Measurements from ENCODE around the gene FBN1.

The FBN1 gene

DNA sequence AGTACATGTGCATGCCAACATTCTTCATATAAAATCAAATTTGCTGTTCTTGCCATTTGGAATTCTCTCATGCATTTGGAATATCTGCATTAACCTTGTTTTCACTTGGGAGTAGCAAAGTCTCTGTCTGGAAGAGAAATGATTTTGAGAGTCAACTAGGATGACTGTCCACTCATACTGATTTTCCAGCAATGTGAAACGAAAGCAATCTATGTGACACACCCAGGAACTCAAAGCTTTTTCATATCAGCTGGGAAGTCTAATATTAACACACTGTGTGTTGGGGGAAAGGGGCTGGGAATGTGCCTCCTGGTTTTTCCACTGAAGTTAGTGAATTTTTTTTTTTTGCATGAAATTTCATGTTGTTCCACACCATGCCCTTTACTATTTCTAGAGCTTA, 189.4 kb downstream of the FBN1 start:
- ATAC-seq: no peak
- no peak for TF ChIP-seq ZNF565 (CRISPR knock-in tag; conservative IDR thresholded peaks at IDR 0.05; ENCODE audit: low read depth)
- TF ChIP-seq TOX (CRISPR knock-in tag; IDR thresholded peaks at IDR 0.05; ENCODE audit: borderline replicate concordance): no peak

DNA sequence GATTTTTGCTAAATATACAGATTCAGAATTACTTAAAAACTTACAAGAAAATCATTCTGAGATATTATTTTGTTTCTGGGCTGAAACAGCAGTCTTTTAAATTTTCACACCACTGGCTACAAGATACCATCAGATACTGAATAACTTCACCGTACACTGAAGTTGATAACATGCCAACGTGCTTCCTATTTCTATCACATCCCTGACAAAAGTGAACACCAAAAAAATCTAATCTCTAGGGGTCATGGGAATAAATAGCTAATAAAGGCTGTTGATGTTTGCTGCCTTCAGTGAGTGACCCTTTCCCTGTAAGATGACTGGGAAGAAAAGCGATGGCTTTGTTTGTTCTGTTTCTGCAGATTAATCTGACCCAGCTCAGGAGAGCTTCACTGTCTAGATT, 193.8 kb downstream of the FBN1 start:
- ATAC-seq: no peak

DNA sequence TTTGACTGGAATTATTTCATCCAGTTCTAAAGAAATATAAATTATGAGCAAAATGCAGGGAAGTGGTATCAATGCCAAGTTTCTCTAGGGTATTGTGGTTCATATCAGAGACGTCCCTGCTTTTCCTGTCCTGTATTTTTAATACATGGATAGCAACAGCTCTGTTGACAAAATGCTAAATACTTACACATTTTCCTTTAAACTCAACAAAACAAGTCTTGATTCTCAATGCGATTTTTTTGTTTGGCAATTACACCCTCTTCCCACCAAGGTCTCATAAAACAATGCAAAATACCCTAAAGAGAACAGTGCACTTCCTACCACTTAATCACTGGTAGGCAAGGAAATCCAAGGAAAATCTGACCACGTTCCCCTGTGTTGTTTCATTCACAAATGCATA, 194.3 kb downstream of the FBN1 start:
- ATAC-seq: no peak
- TF ChIP-seq ZNF8 (CRISPR knock-in tag; IDR thresholded peaks at IDR 0.05) (no peak), BACH2 (CRISPR knock-in tag; IDR thresholded peaks at IDR 0.05; ENCODE audit: borderline replicate concordance) (no peak), PPARA (CRISPR knock-in tag; IDR thresholded peaks at IDR 0.05; ENCODE audit: borderline replicate concordance) (no peak), OSR1 (CRISPR knock-in tag; IDR thresholded peaks at IDR 0.05) (no peak), RARB (CRISPR knock-in tag; IDR thresholded peaks at IDR 0.05) (no peak), ARNTL (CRISPR knock-in tag; IDR thresholded peaks at IDR 0.05; ENCODE audit: borderline replicate concordance, low read depth) (no peak), ZNF70 (CRISPR knock-in tag; IDR thresholded peaks at IDR 0.05) (no peak), TCF4 (CRISPR knock-in tag; IDR thresholded peaks at IDR 0.05; ENCODE audit: borderline replicate concordance) (no peak)
- TF ChIP-seq, protein P1, sequence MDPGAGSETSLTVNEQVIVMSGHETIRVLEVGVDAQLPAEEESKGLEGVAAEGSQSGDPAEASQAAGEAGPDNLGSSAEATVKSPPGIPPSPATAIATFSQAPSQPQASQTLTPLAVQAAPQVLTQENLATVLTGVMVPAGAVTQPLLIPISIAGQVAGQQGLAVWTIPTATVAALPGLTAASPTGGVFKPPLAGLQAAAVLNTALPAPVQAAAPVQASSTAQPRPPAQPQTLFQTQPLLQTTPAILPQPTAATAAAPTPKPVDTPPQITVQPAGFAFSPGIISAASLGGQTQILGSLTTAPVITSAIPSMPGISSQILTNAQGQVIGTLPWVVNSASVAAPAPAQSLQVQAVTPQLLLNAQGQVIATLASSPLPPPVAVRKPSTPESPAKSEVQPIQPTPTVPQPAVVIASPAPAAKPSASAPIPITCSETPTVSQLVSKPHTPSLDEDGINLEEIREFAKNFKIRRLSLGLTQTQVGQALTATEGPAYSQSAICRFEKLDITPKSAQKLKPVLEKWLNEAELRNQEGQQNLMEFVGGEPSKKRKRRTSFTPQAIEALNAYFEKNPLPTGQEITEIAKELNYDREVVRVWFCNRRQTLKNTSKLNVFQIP (CRISPR knock-in tag; IDR thresholded peaks at IDR 0.05; ENCODE audit: borderline replicate concordance, low read depth): no peak
- TF ChIP-seq, protein P2, sequence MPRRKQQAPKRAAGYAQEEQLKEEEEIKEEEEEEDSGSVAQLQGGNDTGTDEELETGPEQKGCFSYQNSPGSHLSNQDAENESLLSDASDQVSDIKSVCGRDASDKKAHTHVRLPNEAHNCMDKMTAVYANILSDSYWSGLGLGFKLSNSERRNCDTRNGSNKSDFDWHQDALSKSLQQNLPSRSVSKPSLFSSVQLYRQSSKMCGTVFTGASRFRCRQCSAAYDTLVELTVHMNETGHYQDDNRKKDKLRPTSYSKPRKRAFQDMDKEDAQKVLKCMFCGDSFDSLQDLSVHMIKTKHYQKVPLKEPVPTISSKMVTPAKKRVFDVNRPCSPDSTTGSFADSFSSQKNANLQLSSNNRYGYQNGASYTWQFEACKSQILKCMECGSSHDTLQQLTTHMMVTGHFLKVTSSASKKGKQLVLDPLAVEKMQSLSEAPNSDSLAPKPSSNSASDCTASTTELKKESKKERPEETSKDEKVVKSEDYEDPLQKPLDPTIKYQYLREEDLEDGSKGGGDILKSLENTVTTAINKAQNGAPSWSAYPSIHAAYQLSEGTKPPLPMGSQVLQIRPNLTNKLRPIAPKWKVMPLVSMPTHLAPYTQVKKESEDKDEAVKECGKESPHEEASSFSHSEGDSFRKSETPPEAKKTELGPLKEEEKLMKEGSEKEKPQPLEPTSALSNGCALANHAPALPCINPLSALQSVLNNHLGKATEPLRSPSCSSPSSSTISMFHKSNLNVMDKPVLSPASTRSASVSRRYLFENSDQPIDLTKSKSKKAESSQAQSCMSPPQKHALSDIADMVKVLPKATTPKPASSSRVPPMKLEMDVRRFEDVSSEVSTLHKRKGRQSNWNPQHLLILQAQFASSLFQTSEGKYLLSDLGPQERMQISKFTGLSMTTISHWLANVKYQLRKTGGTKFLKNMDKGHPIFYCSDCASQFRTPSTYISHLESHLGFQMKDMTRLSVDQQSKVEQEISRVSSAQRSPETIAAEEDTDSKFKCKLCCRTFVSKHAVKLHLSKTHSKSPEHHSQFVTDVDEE (CRISPR knock-in tag; IDR thresholded peaks at IDR 0.05): no peak
- TF ChIP-seq, protein P3, sequence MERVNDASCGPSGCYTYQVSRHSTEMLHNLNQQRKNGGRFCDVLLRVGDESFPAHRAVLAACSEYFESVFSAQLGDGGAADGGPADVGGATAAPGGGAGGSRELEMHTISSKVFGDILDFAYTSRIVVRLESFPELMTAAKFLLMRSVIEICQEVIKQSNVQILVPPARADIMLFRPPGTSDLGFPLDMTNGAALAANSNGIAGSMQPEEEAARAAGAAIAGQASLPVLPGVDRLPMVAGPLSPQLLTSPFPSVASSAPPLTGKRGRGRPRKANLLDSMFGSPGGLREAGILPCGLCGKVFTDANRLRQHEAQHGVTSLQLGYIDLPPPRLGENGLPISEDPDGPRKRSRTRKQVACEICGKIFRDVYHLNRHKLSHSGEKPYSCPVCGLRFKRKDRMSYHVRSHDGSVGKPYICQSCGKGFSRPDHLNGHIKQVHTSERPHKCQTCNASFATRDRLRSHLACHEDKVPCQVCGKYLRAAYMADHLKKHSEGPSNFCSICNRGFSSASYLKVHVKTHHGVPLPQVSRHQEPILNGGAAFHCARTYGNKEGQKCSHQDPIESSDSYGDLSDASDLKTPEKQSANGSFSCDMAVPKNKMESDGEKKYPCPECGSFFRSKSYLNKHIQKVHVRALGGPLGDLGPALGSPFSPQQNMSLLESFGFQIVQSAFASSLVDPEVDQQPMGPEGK (CRISPR knock-in tag; IDR thresholded peaks at IDR 0.05; ENCODE audit: borderline replicate concordance): no peak
- TF ChIP-seq, protein P4, sequence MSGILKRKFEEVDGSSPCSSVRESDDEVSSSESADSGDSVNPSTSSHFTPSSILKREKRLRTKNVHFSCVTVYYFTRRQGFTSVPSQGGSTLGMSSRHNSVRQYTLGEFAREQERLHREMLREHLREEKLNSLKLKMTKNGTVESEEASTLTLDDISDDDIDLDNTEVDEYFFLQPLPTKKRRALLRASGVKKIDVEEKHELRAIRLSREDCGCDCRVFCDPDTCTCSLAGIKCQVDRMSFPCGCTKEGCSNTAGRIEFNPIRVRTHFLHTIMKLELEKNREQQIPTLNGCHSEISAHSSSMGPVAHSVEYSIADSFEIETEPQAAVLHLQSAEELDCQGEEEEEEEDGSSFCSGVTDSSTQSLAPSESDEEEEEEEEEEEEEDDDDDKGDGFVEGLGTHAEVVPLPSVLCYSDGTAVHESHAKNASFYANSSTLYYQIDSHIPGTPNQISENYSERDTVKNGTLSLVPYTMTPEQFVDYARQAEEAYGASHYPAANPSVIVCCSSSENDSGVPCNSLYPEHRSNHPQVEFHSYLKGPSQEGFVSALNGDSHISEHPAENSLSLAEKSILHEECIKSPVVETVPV (CRISPR knock-in tag; IDR thresholded peaks at IDR 0.05): no peak

More for the DNA sequence above, 193.8 kb downstream of the FBN1 start:
- TF ChIP-seq OSR1 (CRISPR knock-in tag; IDR thresholded peaks at IDR 0.05): no peak
- TF ChIP-seq SNAI2 (CRISPR knock-in tag; IDR thresholded peaks at IDR 0.05): no peak
- TF ChIP-seq ISL1 (CRISPR knock-in tag; IDR thresholded peaks at IDR 0.05): no peak
- TF ChIP-seq ARNTL (CRISPR knock-in tag; IDR thresholded peaks at IDR 0.05; ENCODE audit: borderline replicate concordance, low read depth): no peak
- TF ChIP-seq TOX (CRISPR knock-in tag; IDR thresholded peaks at IDR 0.05; ENCODE audit: borderline replicate concordance): no peak
- TF ChIP-seq GLIS3 (CRISPR knock-in tag; IDR thresholded peaks at IDR 0.05): no peak
- TF ChIP-seq, protein P3 (CRISPR knock-in tag; IDR thresholded peaks at IDR 0.05; ENCODE audit: borderline replicate concordance): no peak
- TF ChIP-seq ESRRG (CRISPR knock-in tag; IDR thresholded peaks at IDR 0.05): no peak
- TF ChIP-seq, protein P2 (CRISPR knock-in tag; IDR thresholded peaks at IDR 0.05): no peak
- no peak for TF ChIP-seq ZC3H10 (CRISPR knock-in tag; IDR thresholded peaks at IDR 0.05)
- TF ChIP-seq ZNF565 (CRISPR knock-in tag; conservative IDR thresholded peaks at IDR 0.05; ENCODE audit: low read depth): no peak
- no peak for TF ChIP-seq ZNF8 (CRISPR knock-in tag; IDR thresholded peaks at IDR 0.05)
- TF ChIP-seq, protein P1 (CRISPR knock-in tag; IDR thresholded peaks at IDR 0.05; ENCODE audit: borderline replicate concordance, low read depth): no peak
- TF ChIP-seq CSDC2 (CRISPR knock-in tag; IDR thresholded peaks at IDR 0.05): no peak
- TF ChIP-seq ZFP3 (CRISPR knock-in tag; IDR thresholded peaks at IDR 0.05): no peak
